HCT116 (cell line): ENCODE data around the gene ZSWIM6. TPM values are rescaled to one million over a fixed set of nuclear protein-coding genes. Genes with fewer than 3 reads are reported as not detected.

Experiments used
- ATAC-seq: fragments of 200-7000 bp; cut with Tn5 transposase; 2 replicates; pipeline ENCODE4 v1.9.1; 2020; ENCODE audit warnings: mild to moderate bottlenecking, moderate library complexity
- BruUV-seq: library from RNA; stranded (reverse); fragments of 400-500 nt; replicated peaks from 2 replicates; lab custom pipeline; 2021; lab: Mats Ljungman, UMichigan
- CTCF ChIA-PET: fragments of 300-600 bp; sonication (Branson Sonifier 250); formaldehyde crosslinking; loops from one replicate; lab custom pipeline; 2021; ENCODE audit warnings: antibody characterized with exemption; lab: Charles Lee
- POLR2A ChIA-PET: fragments of 300-600, 350-600 bp; sonication (Branson Sonifier 250); formaldehyde crosslinking; loops from one replicate; lab custom pipeline; 2021; ENCODE audit warnings: antibody characterized with exemption; lab: Charles Lee
- RAD21 ChIA-PET, 2 experiments: fragments of 300-600 bp; sonication (Branson Sonifier 250); formaldehyde crosslinking; loops; one replicate each; lab custom pipeline; 2023; ENCODE audit warnings: low total read pairs in 2 of 2; ENCODE audit not compliant: uncharacterized antibody in 2 of 2, unreplicated experiment in 2 of 2, low non-redundant PET in 1 of 2; lab: Charles Lee
- DNase-seq: peaks from one replicate; pipeline ENCODE4 v3.0.0-alpha.2; 2010; ENCODE audit warnings: low read depth, low spot score
- H2AFZ ChIP-seq: fragments of 200-600 bp; shearing (Covaris generic), sonication (generic); 2 replicates; pipeline ENCODE4 v1.6.1; 2017; ENCODE audit warnings: low read depth, mixed run types, mixed read lengths, antibody characterized with exemption, low read length; ENCODE audit not compliant: poor library complexity, severe bottlenecking
- H3K27ac ChIP-seq: 2 replicates; pipeline ENCODE4 v1.5.1; 2012; ENCODE audit warnings: low read depth, low read length
- H3K27me3 ChIP-seq: fragments of 200-600 bp; sonication (generic); 2 replicates; pipeline ENCODE4 v1.6.1; 2016; ENCODE audit warnings: mixed run types, low read length, mixed read lengths; ENCODE audit not compliant: insufficient read depth
- H3K36me3 ChIP-seq, 2 experiments: fragments of 200-500 bp in 1 of 2; fragments of 200-600 bp in 1 of 2; sonication (Bioruptor generic) in 1 of 2; sonication (generic) in 1 of 2; 2 replicates each; pipeline versions ENCODE4 v1.5.1 to v1.6.1; 2014 to 2016; ENCODE audit warnings: low read length in 2 of 2, inconsistent platforms in 1 of 2, mixed read lengths in 1 of 2, mixed run types in 1 of 2; ENCODE audit not compliant: insufficient read depth in 2 of 2, control insufficient read depth in 1 of 2
- H3K4me1 ChIP-seq, 2 experiments: fragments of 200-600 bp in 1 of 2; sonication (generic) in 1 of 2; 2 replicates each; pipeline versions ENCODE4 v1.5.1 to v1.6.1; 2012 to 2017; ENCODE audit warnings: low read length in 2 of 2, inconsistent platforms in 1 of 2, mild to moderate bottlenecking in 1 of 2, mixed read lengths in 1 of 2, mixed run types in 1 of 2, moderate library complexity in 1 of 2; ENCODE audit not compliant: insufficient read depth in 2 of 2, control insufficient read depth in 1 of 2
- H3K4me2 ChIP-seq: fragments of 200-600 bp; sonication (generic); 2 replicates; pipeline ENCODE4 v1.6.1; 2017; ENCODE audit warnings: mixed run types, low read length, mixed read lengths
- H3K4me3 ChIP-seq, 2 experiments: fragments of 200-600 bp in 1 of 2; sonication (generic) in 1 of 2; replicated peaks in 1 of 2; 2 replicates each; pipeline ENCODE4 v1.5.1; 2011 to 2016; ENCODE audit warnings: low read length in 2 of 2, control low read depth in 1 of 2, low read depth in 1 of 2, mild to moderate bottlenecking in 1 of 2, mixed read lengths in 1 of 2, mixed run types in 1 of 2
- H3K79me2 ChIP-seq: fragments of 200-600 bp; sonication (generic); 2 replicates; pipeline ENCODE4 v1.6.1; 2017; ENCODE audit warnings: mild to moderate bottlenecking, mixed run types, low read length, moderate library complexity, mixed read lengths; ENCODE audit not compliant: insufficient read depth
- H3K9ac ChIP-seq: fragments of 200-600 bp; sonication (generic); 2 replicates; pipeline ENCODE4 v1.6.1; 2016; ENCODE audit warnings: low read length, mixed read lengths
- H3K9me2 ChIP-seq: fragments of 200-600 bp; sonication (generic), shearing (Covaris generic); 2 replicates; pipeline ENCODE4 v1.6.1; 2017; ENCODE audit warnings: mixed run types, mild to moderate bottlenecking, moderate library complexity; ENCODE audit not compliant: insufficient read depth
- H3K9me3 ChIP-seq, 2 experiments: fragments of 200-500 bp in 1 of 2; fragments of 200-600 bp in 1 of 2; sonication (Bioruptor generic) in 1 of 2; sonication (generic) in 1 of 2; 2 replicates each; pipeline ENCODE4 v1.6.1; 2014 to 2017; ENCODE audit warnings: low read length in 2 of 2, mixed read lengths in 2 of 2, inconsistent platforms in 1 of 2, low read depth in 1 of 2, mild to moderate bottlenecking in 1 of 2, mixed run types in 1 of 2, moderate library complexity in 1 of 2; ENCODE audit not compliant: control insufficient read depth in 1 of 2, insufficient read depth in 1 of 2
- H4K20me1 ChIP-seq: fragments of 200-600 bp; sonication (generic), shearing (Covaris generic); 2 replicates; pipeline ENCODE4 v1.6.1; 2017; ENCODE audit warnings: mixed run types, mild to moderate bottlenecking, moderate library complexity; ENCODE audit not compliant: insufficient read depth
- CEBPB ChIP-seq: IDR thresholded peaks from 2 replicates; pipeline ENCODE4 v1.6.1; 2012; ENCODE audit warnings: low read depth
- EGR1 ChIP-seq: IDR thresholded peaks from 2 replicates; pipeline ENCODE4 v1.6.1; 2012; ENCODE audit warnings: low read depth
- EZH2 ChIP-seq: fragments of 200-600 bp; sonication (generic); IDR thresholded peaks from 2 replicates; pipeline ENCODE4 v1.6.1; 2017; ENCODE audit warnings: antibody characterized with exemption, mixed run types
- EZH2phosphoT487 ChIP-seq: fragments of 200-600 bp; IDR thresholded peaks from 2 replicates; pipeline ENCODE4 v1.6.1; 2018; ENCODE audit warnings: antibody characterized with exemption, borderline replicate concordance
- POLR2A ChIP-seq: IDR thresholded peaks from 2 replicates; pipeline ENCODE4 v1.7.0; 2011; ENCODE audit warnings: borderline replicate concordance; ENCODE audit not compliant: insufficient read depth, insufficient read length; ENCODE audit errors: extremely low read depth
- POLR2AphosphoS5 ChIP-seq: IDR thresholded peaks from 2 replicates; pipeline ENCODE4 v1.6.1; 2011; ENCODE audit warnings: mild to moderate bottlenecking, low read depth, low read length, moderate library complexity
- RAD21 ChIP-seq: IDR thresholded peaks from 2 replicates; pipeline ENCODE4 v1.6.1; 2012; ENCODE audit warnings: low read depth, mild to moderate bottlenecking
- REST ChIP-seq: IDR thresholded peaks from 2 replicates; pipeline ENCODE4 v1.6.1; 2012; ENCODE audit warnings: low read depth
- SP1 ChIP-seq: IDR thresholded peaks from 2 replicates; pipeline ENCODE4 v1.6.1; 2012; ENCODE audit warnings: low read depth
- SRF ChIP-seq: IDR thresholded peaks from 2 replicates; pipeline ENCODE4 v1.6.1; 2012; ENCODE audit warnings: low read depth
- ZBTB33 ChIP-seq: IDR thresholded peaks from 2 replicates; pipeline ENCODE4 v1.6.1; 2011; ENCODE audit warnings: mild to moderate bottlenecking, low read length, moderate library complexity; ENCODE audit not compliant: insufficient replicate concordance; ENCODE audit errors: extremely low read depth
- ZFX ChIP-seq: fragments of 450-650 bp; IDR thresholded peaks from 2 replicates; pipeline ENCODE4 v1.6.1; 2017
- ZNF274 ChIP-seq: fragments of 200-500 bp; sonication (Bioruptor generic); IDR thresholded peaks from 2 replicates; pipeline ENCODE4 v1.6.1; 2014; ENCODE audit warnings: mild to moderate bottlenecking, low read depth, low read length, inconsistent platforms
- intact Hi-C: fragments of 100-400 bp; cut with micrococcal nuclease; formaldehyde crosslinking; loops from 2 replicates; pipeline ENCODE4 v1.10.0; 2022
- total RNA-seq: library from RNA; stranded (reverse); gene quantifications from one replicate; pipeline ENCODE4 v1.2.1, GENCODE V29; 2021; ENCODE audit not compliant: unreplicated experiment
- TF ChIP-seq, protein P1 (sequence below): IDR thresholded peaks from 2 replicates; pipeline ENCODE4 v1.6.1; 2012

Gene ZSWIM6
- total RNA-seq, 1 experiment from 2014 or later: 7.4 TPM

DNA sequence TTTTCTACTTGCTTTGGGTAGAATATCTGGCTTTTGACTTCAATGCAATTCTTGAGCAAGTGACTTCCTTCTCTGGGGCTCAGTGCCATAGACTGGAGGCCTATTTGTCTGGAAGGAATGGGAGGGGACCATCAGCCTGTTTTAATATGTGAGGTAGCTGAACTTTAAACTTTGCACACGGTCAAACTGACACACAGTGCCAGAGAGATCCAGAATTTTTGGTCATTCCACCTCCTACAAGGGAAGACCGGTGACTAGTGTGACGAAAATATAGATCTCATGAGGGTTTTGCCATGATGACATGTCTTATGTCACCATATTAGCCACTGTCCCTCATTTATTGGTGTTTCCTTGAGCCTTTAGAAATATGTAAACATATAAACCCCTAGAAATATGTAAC lies 44.6 kb upstream of the ZSWIM6 start:
- no peak overlapping the region for H3K4me2 ChIP-seq
- H3K4me1 ChIP-seq: no peaks in the 10 kb centered on the region
- no peaks in the 10 kb centered on the region for H3K36me3 ChIP-seq
- CTCF ChIA-PET: no interaction called here
- H3K9ac ChIP-seq: no peak overlapping the region
- H3K9me2 ChIP-seq: no peaks in the 10 kb centered on the region
- BruUV-seq: no TSS peak
- no peaks in the 10 kb centered on the region for H3K9me3 ChIP-seq
- TF ChIP-seq EGR1 (no peak), SP1 (no peak), EZH2phosphoT487 (no peak), POLR2A (no peak), SRF (no peak), ZFX (no peak), RAD21 (no peak), POLR2AphosphoS5 (no peak), EZH2 (no peak), ZNF274 (no peak), REST (no peak), ZBTB33 (no peak), CEBPB (no peak)
- TF ChIP-seq, protein P1, sequence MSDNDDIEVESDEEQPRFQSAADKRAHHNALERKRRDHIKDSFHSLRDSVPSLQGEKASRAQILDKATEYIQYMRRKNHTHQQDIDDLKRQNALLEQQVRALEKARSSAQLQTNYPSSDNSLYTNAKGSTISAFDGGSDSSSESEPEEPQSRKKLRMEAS: no peak
- TF ChIP-seq, all 23 proteins: peak for 0
- Histone ChIP-seq H3K4me3 (no peak overlapping the region), H3K27ac (no peak overlapping the region), H2AFZ (no peak overlapping the region), H3K27me3 (no peaks in the 10 kb centered on the region), H3K79me2 (no peaks in the 10 kb centered on the region), H4K20me1 (no peaks in the 10 kb centered on the region)
- ChIA-PET RAD21 (no interaction called here), POLR2A (no interaction called here)
- ATAC-seq (no peak), DNase-seq (no peak)
- intact Hi-C loops: no loop called here
